Right atrium auricular region (tissue), 2 donors: Measurements from ENCODE around the gene ARHGDIA. TPM values are rescaled to one million over a fixed set of nuclear protein-coding genes. Genes with fewer than 3 reads are reported as not detected.

Experiments used
- DNase-seq: peaks from one replicate; pipeline ENCODE4 v3.0.0-alpha.2; 2019; ENCODE audit warnings: low spot score
- H3K27ac ChIP-seq, 2 donors: fragments of 200-600 bp; sonication (generic); 1 replicate in 1 of 2; 2 replicates in 1 of 2; pipeline ENCODE4 v1.5.1; 2016 to 2019
- H3K27me3 ChIP-seq, 2 donors: fragments of 200-600 bp; sonication (generic); one replicate each; pipeline versions ENCODE4 v1.5.1 to v1.6.0; 2017 to 2019
- H3K36me3 ChIP-seq: fragments of 200-600 bp; sonication (generic); one replicate; pipeline ENCODE4 v1.5.1; 2016
- H3K4me1 ChIP-seq, 2 donors: fragments of 200-600 bp; sonication (generic); one replicate each; pipeline versions ENCODE4 v1.5.1 to v1.6.0; 2017 to 2019
- H3K4me3 ChIP-seq, 2 donors: fragments of 200-600 bp; sonication (generic); 1 replicate in 1 of 2; 2 replicates in 1 of 2; pipeline ENCODE4 v1.5.1; 2017 to 2019; ENCODE audit warnings: mild to moderate bottlenecking in 1 of 2, moderate library complexity in 1 of 2
- H3K9me3 ChIP-seq, 2 donors: fragments of 200-600 bp; sonication (generic); one replicate each; pipeline ENCODE4 v1.5.1; 2019
- CTCF ChIP-seq, 2 donors: fragments of 200-600 bp; sonication (generic); IDR thresholded peaks; one replicate each; pipeline ENCODE4 v1.5.1; 2019; ENCODE audit warnings: antibody characterized with exemption in 2 of 2
- total RNA-seq, 2 donors: library from RNA; depleted of rRNA; stranded (reverse); fragments of >200 nt; gene quantifications; one replicate each; pipeline ENCODE4 v1.1.0, GENCODE V29; 2016

The ARHGDIA gene
- total RNA-seq, 2 donors from 2014 or later: 59.4 to 145 TPM

GRCh38 chr17:81834831-81835267 is 36.3 kb downstream of the ARHGDIA start, which contains the start of gene PPP1R27:
TSS of gene PPP1R27 (minus strand) at chr17:81835050. CDS start at chr17:81834953, 97 bp downstream.
- peak within 1 kb of the TSS; percentile 71 to 87 for H3K4me3 ChIP-seq
- no peaks in the 10 kb centered on the region for H3K9me3 ChIP-seq
- H3K27ac ChIP-seq: peak within 1 kb of the TSS; percentile 94 to 97
- no peaks in the 10 kb centered on the region for H3K36me3 ChIP-seq
- no peak for TF ChIP-seq CTCF (IDR thresholded peaks at IDR 0.05)
- no peaks in the 10 kb centered on the region for H3K27me3 ChIP-seq
- no peak for DNase-seq
- peaks cover 0 to 25% of the 10 kb centered on the region in 2 donors for H3K4me1 ChIP-seq

GRCh38 chr17:81833921-81834830 is 37.0 kb downstream of the ARHGDIA start:
- no peak for TF ChIP-seq CTCF (IDR thresholded peaks at IDR 0.05)
- Histone ChIP-seq H3K9me3 (no peaks in the 10 kb centered on the region), H3K36me3 (no peaks in the 10 kb centered on the region), H3K4me1 (peaks cover 0 to 25% of the 10 kb centered on the region in 2 donors), H3K27me3 (no peaks in the 10 kb centered on the region), H3K4me3 (peak overlapping the region; percentile 71 to 87), H3K27ac (peak overlapping the region; percentile 94 to 97)
- no peak for DNase-seq

GRCh38 chr17:81833160-81833920 is 37.8 kb downstream of the ARHGDIA start, which contains the start of gene MCRIP1:
TSS of gene MCRIP1 (minus strand) at chr17:81833291. CDS start at chr17:81824506, 8,785 bp downstream.
- H3K4me1 ChIP-seq: peaks cover 0 to 25% of the 10 kb centered on the region in 2 donors
- DNase-seq: peak; percentile 93
- H3K36me3 ChIP-seq: no peaks in the 10 kb centered on the region
- H3K27ac ChIP-seq: peak within 1 kb of the TSS; percentile 94 to 97
- TF ChIP-seq CTCF (IDR thresholded peaks at IDR 0.05): no peak
- H3K9me3 ChIP-seq: no peaks in the 10 kb centered on the region
- no peaks in the 10 kb centered on the region for H3K27me3 ChIP-seq
- peak within 1 kb of the TSS; percentile 72 to 87 for H3K4me3 ChIP-seq

- Histone ChIP-seq H3K9me3 (no peaks in the 10 kb centered on the region), H3K27ac (peak overlapping the region; percentile 91), H3K27me3 (no peaks in the 10 kb centered on the region), H3K4me1 (peaks cover 0 to 25% of the 10 kb centered on the region in 2 donors), H3K4me3 (peak overlapping the region; percentile 72 to 87), H3K36me3 (no peaks in the 10 kb centered on the region)
- no peak for TF ChIP-seq CTCF (IDR thresholded peaks at IDR 0.05)
- no peak for DNase-seq
These were observed 38.5 kb downstream of the ARHGDIA start for GRCh38 chr17:81832608-81833159.

GRCh38 chr17:81831957-81832607 is 39.1 kb downstream of the ARHGDIA start:
- Histone ChIP-seq H3K27me3 (no peaks in the 10 kb centered on the region), H3K4me3 (peak overlapping the region; percentile 72 to 87), H3K27ac (peak overlapping the region; percentile 91), H3K4me1 (peaks cover 0 to 25% of the 10 kb centered on the region in 2 donors), H3K9me3 (no peaks in the 10 kb centered on the region), H3K36me3 (no peaks in the 10 kb centered on the region)
- DNase-seq: no peak
- TF ChIP-seq CTCF (IDR thresholded peaks at IDR 0.05): no peak
